GM12878 (cell line): ENCODE results near the gene P2RY1. TPM values are rescaled to one million over a fixed set of nuclear protein-coding genes. Genes with fewer than 3 reads are reported as not detected.

ENCODE experiments used
- ATAC-seq: fragments of 200-7000 bp; cut with Tn5 transposase; 3 replicates; pipeline ENCODE4 v1.9.1; 2020; ENCODE audit warnings: mild to moderate bottlenecking, moderate library complexity
- BruUV-seq: library from RNA; stranded (reverse); fragments of 400-500 nt; replicated peaks from 2 replicates; lab custom pipeline; 2021; lab: Mats Ljungman, UMichigan
- CTCF ChIA-PET: fragments of 300-600 bp; sonication (Branson Sonifier 250); formaldehyde crosslinking; extraction: SDS; loops from one replicate; lab custom pipeline; 2021; ENCODE audit warnings: inconsistent platforms; lab: Yijun Ruan, JAX
- POLR2A ChIA-PET: fragments of 350-600 bp; formaldehyde crosslinking; extraction: SDS; loops from one replicate; lab custom pipeline; 2021; ENCODE audit warnings: inconsistent platforms; lab: Charles Lee
- RAD21 ChIA-PET: fragments of 300-600 bp; sonication (Branson Sonifier 250); formaldehyde crosslinking; loops from one replicate; lab custom pipeline; 2023; ENCODE audit warnings: antibody characterized with exemption; ENCODE audit not compliant: unreplicated experiment; lab: Charles Lee
- SMC1A ChIA-PET: fragments of 300-600 bp; sonication (Branson Sonifier 250); formaldehyde crosslinking; loops from one replicate; lab custom pipeline; 2023; ENCODE audit not compliant: unreplicated experiment, uncharacterized antibody; lab: Charles Lee
- DNase-seq: peaks from one replicate; pipeline ENCODE4 v3.0.0-alpha.2; 2011; ENCODE audit warnings: low read depth, low spot score
- FAIRE-seq: peaks from 3 replicates; lab custom pipeline; 2011; peaks lifted over from hg19 to GRCh38; lab: Jason Lieb, UNC
- H2AFZ ChIP-seq: 2 replicates; pipeline ENCODE4 v1.6.0; 2011; ENCODE audit warnings: low read depth, low read length, control low read depth; ENCODE audit not compliant: control insufficient read depth
- H3K27ac ChIP-seq: 2 replicates; pipeline ENCODE4 v1.5.1; 2011; ENCODE audit warnings: control low read depth; ENCODE audit not compliant: control insufficient read depth, insufficient read depth
- H3K27me3 ChIP-seq, 2 experiments: replicated peaks in 1 of 2; 2 replicates each; pipeline versions ENCODE4 v1.6.0 to v1.6.1; 2011; ENCODE audit warnings: low read length in 1 of 2; ENCODE audit not compliant: control insufficient read depth in 2 of 2, insufficient read depth in 2 of 2
- H3K36me3 ChIP-seq, 2 experiments: 2 replicates each; pipeline ENCODE4 v1.5.1; 2011; ENCODE audit warnings: low read length in 1 of 2; ENCODE audit not compliant: control insufficient read depth in 2 of 2, insufficient read depth in 2 of 2
- H3K4me1 ChIP-seq: 2 replicates; pipeline ENCODE4 v1.6.1; 2011; ENCODE audit warnings: mild to moderate bottlenecking, low read length, moderate library complexity, mixed read lengths; ENCODE audit not compliant: control insufficient read depth, insufficient read depth
- H3K4me2 ChIP-seq: 2 replicates; pipeline ENCODE4 v1.6.0; 2011; ENCODE audit warnings: control low read depth; ENCODE audit not compliant: control insufficient read depth, insufficient read depth
- H3K4me3 ChIP-seq: fragments of 200-600 bp; sonication (generic); 2 replicates; pipeline ENCODE4 v1.5.1; 2016
- H3K79me2 ChIP-seq: 2 replicates; pipeline ENCODE4 v1.6.0; 2011; ENCODE audit warnings: low read length; ENCODE audit not compliant: control insufficient read depth, insufficient read depth
- H3K9ac ChIP-seq: 2 replicates; pipeline ENCODE4 v1.8.0; 2011; ENCODE audit warnings: low read length, control low read depth, mixed read lengths; ENCODE audit not compliant: control insufficient read depth, insufficient read depth
- H3K9me3 ChIP-seq: replicated peaks from 3 replicates; pipeline ENCODE4 v1.5.1; 2011; ENCODE audit warnings: mild to moderate bottlenecking, low read length; ENCODE audit not compliant: control insufficient read depth, insufficient read depth
- H4K20me1 ChIP-seq: 2 replicates; pipeline ENCODE4 v1.6.0; 2011; ENCODE audit not compliant: control insufficient read depth, insufficient read depth
- BHLHE40 ChIP-seq, 2 experiments: fragments of 450-650 bp in 1 of 2; IDR thresholded peaks; 2 replicates each; pipeline ENCODE4 v1.6.1; 2011 to 2017; ENCODE audit warnings: low read depth in 2 of 2, borderline replicate concordance in 1 of 2, improper control_type of control experiment in 1 of 2, low read length in 1 of 2, mild to moderate bottlenecking in 1 of 2
- CHD4 ChIP-seq: fragments of 200-600 bp; sonication (generic); IDR thresholded peaks from 2 replicates; pipeline ENCODE4 v1.6.1; 2016; ENCODE audit warnings: mild to moderate bottlenecking
- CREB1 ChIP-seq: IDR thresholded peaks from 2 replicates; pipeline ENCODE4 v1.6.1; 2012; ENCODE audit warnings: low read depth, mild to moderate bottlenecking, inconsistent platforms
- HDGF ChIP-seq: fragments of 450-650 bp; IDR thresholded peaks from 2 replicates; pipeline ENCODE4 v1.6.1; 2016; ENCODE audit warnings: antibody characterized with exemption
- LARP7 ChIP-seq: fragments of 450-650 bp; IDR thresholded peaks from 2 replicates; pipeline ENCODE4 v1.6.1; 2017; ENCODE audit warnings: mild to moderate bottlenecking
- MYB ChIP-seq: fragments of 150-350 bp; IDR thresholded peaks from 2 replicates; pipeline ENCODE4 v1.6.1; 2014; ENCODE audit warnings: mild to moderate bottlenecking, low read depth, low read length, borderline replicate concordance
- MYC ChIP-seq: IDR thresholded peaks from 2 replicates; pipeline ENCODE4 v1.6.1; 2011; ENCODE audit warnings: mild to moderate bottlenecking, low read length, moderate library complexity, inconsistent platforms; ENCODE audit not compliant: insufficient read depth, insufficient replicate concordance, insufficient read length, severe bottlenecking
- NBN ChIP-seq: fragments of 450-650 bp; IDR thresholded peaks from 2 replicates; pipeline ENCODE4 v1.6.1; 2016
- NFXL1 ChIP-seq: fragments of 450-650 bp; IDR thresholded peaks from 2 replicates; pipeline ENCODE4 v1.6.1; 2017; ENCODE audit warnings: antibody characterized with exemption, mild to moderate bottlenecking, borderline replicate concordance
- RAD21 ChIP-seq: IDR thresholded peaks from 2 replicates; pipeline ENCODE4 v1.6.1; 2011; ENCODE audit warnings: mild to moderate bottlenecking, low read depth, low read length, moderate library complexity; ENCODE audit not compliant: insufficient read depth
- RFX5 ChIP-seq: IDR thresholded peaks from 2 replicates; pipeline ENCODE4 v1.6.1; 2011; ENCODE audit warnings: low read depth, low read length, improper control_type of control experiment
- SIN3A ChIP-seq: IDR thresholded peaks from 2 replicates; pipeline ENCODE4 v1.6.1; 2012; ENCODE audit warnings: low read depth, low read length, improper control_type of control experiment
- STAT3 ChIP-seq: IDR thresholded peaks from 2 replicates; pipeline ENCODE4 v1.6.1; 2011; ENCODE audit warnings: low read depth, low read length, improper control_type of control experiment
- SUZ12 ChIP-seq: fragments of 200-600 bp; sonication (generic); IDR thresholded peaks from one replicate; pipeline ENCODE4 v1.6.1; 2018; ENCODE audit warnings: antibody characterized with exemption, mild to moderate bottlenecking; ENCODE audit not compliant: unreplicated experiment
- TCF3 ChIP-seq: IDR thresholded peaks from 2 replicates; pipeline ENCODE4 v1.6.1; 2012; ENCODE audit warnings: low read depth, mild to moderate bottlenecking, low read length, borderline replicate concordance; ENCODE audit not compliant: insufficient read depth
- WGBS: methylation state at CpG from one replicate; pipeline ENCODE4 v1.1.6; 2016; ENCODE audit warnings: low lambda C conversion rate; ENCODE audit not compliant: insufficient replicate concordance, insufficient coverage; ENCODE audit errors: missing lambda C conversion rate; 5-methylcytosine and 5-hydroxymethylcytosine counted together
- in situ Hi-C: fragments of 300-500 bp; cut with MboI; formaldehyde crosslinking; loops from 9 replicates; pipeline ENCODE4 v1.14.3; 2018; ENCODE audit warnings: mixed read lengths
- intact Hi-C: fragments of 100-400 bp; cut with micrococcal nuclease; formaldehyde crosslinking; loops from one replicate; pipeline ENCODE4 v1.14.2; 2022; ENCODE audit not compliant: unreplicated experiment
- polyA plus RNA-seq, 11 experiments: library from polyadenylated mRNA; depleted of rRNA in 4 of 11; unstranded in 6 of 11; stranded (reverse) in 5 of 11; fragments of >200 nt; fragmentation: Nextera tagmentation in 4 of 11; fragmentation: Illumina TruSeq in 1 of 11; extraction: Ambion mirVana in 4 of 11; extraction: Trizol in 1 of 11; gene quantifications; 1 replicate in 1 of 11; 2 replicates in 10 of 11; pipeline versions ENCODE4 v1.2.1 to v1.2.3, GENCODE V29; 2011 to 2016; ENCODE audit warnings: inconsistent platforms in 2 of 11, missing spikeins in 2 of 11, low read depth in 1 of 11
- total RNA-seq, 4 experiments: library from RNA; depleted of rRNA in 3 of 4; stranded (reverse); fragments of >200 nt in 3 of 4; fragmentation: Illumina TruSeq in 1 of 4; extraction: Trizol in 1 of 4; gene quantifications; 2 replicates each; pipeline versions ENCODE4 v1.2.1 to v1.2.3, GENCODE V29; 2013 to 2021
- TF ChIP-seq, protein P1 (sequence below): fragments of 450-650 bp; formaldehyde crosslinking; IDR thresholded peaks from 2 replicates; pipeline ENCODE4 v1.4.0; 2020; ENCODE audit warnings: mild to moderate bottlenecking, moderate library complexity
- TF ChIP-seq, protein P2 (sequence below): fragments of 450-650 bp; IDR thresholded peaks from 2 replicates; pipeline ENCODE4 v1.6.1; 2017; ENCODE audit warnings: low read depth, mild to moderate bottlenecking, moderate library complexity
- TF ChIP-seq, protein P3 (sequence below): fragments of 450-650 bp; conservative IDR thresholded peaks from 2 replicates; pipeline ENCODE4 v1.6.1; 2017; ENCODE audit warnings: mild to moderate bottlenecking, moderate library complexity

The P2RY1 gene
- total and polyA plus RNA-seq, 10 of the 15 experiments (the other 5 are each of a cell fraction or from before 2014, with no cell fraction given): 0.01 to 3.4 (median 1.9) TPM

DNA sequence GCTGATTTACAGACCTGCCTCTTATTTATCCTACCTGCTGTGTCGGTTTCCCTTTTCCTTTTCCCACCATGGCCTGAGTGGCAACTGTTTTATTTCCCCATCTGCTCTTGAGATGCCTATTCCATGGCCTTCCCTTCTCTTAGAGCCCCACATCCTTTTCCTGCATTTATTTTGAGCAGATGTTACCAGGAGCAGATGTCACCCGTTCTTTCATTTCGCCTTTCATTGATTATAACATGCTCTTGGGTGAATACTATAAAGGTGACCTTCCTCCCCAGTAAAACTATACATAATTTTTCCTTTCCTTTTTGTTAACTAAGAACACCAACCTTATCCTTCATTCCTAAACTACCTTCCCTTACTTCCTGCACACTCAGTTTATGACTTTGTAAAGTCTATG lies 8.5 kb upstream of the P2RY1 start:
- intact Hi-C loops (no loop called here), in situ Hi-C loops (no loop called here)
- ChIA-PET CTCF (no interaction called here), RAD21 (no interaction called here), POLR2A (no interaction called here), SMC1A (no interaction called here)
- 63% methylated on average over 3 of the region's 3 CpGs for WGBS
- no peak overlapping the region for H3K4me3 ChIP-seq
- no peak for ATAC-seq
- H3K27me3 ChIP-seq: no peaks in the 10 kb centered on the region
- H3K27ac ChIP-seq: no peak overlapping the region
- no peaks in the 10 kb centered on the region for H3K9me3 ChIP-seq
- no peak overlapping the region for H3K4me2 ChIP-seq
- no peak overlapping the region for H2AFZ ChIP-seq
- H3K9ac ChIP-seq: no peak overlapping the region
- no peaks in the 10 kb centered on the region for H3K79me2 ChIP-seq
- TF ChIP-seq CHD4 (no peak), NBN (no peak), BHLHE40 (IDR thresholded peaks at IDR 0.05; ENCODE audit: borderline replicate concordance in 1 of 2, low read depth in 2 of 2, low read length in 1 of 2) (no peak), RFX5 (no peak), SIN3A (no peak), CREB1 (no peak), RAD21 (no peak), MYC (no peak), SUZ12 (no peak), HDGF (no peak), NFXL1 (no peak), LARP7 (no peak), STAT3 (no peak), MYB (no peak), TCF3 (no peak)
- TF ChIP-seq, protein P1, sequence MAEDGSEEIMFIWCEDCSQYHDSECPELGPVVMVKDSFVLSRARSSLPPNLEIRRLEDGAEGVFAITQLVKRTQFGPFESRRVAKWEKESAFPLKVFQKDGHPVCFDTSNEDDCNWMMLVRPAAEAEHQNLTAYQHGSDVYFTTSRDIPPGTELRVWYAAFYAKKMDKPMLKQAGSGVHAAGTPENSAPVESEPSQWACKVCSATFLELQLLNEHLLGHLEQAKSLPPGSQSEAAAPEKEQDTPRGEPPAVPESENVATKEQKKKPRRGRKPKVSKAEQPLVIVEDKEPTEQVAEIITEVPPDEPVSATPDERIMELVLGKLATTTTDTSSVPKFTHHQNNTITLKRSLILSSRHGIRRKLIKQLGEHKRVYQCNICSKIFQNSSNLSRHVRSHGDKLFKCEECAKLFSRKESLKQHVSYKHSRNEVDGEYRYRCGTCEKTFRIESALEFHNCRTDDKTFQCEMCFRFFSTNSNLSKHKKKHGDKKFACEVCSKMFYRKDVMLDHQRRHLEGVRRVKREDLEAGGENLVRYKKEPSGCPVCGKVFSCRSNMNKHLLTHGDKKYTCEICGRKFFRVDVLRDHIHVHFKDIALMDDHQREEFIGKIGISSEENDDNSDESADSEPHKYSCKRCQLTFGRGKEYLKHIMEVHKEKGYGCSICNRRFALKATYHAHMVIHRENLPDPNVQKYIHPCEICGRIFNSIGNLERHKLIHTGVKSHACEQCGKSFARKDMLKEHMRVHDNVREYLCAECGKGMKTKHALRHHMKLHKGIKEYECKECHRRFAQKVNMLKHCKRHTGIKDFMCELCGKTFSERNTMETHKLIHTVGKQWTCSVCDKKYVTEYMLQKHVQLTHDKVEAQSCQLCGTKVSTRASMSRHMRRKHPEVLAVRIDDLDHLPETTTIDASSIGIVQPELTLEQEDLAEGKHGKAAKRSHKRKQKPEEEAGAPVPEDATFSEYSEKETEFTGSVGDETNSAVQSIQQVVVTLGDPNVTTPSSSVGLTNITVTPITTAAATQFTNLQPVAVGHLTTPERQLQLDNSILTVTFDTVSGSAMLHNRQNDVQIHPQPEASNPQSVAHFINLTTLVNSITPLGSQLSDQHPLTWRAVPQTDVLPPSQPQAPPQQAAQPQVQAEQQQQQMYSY (CRISPR knock-in tag): no peak
- TF ChIP-seq, protein P2, sequence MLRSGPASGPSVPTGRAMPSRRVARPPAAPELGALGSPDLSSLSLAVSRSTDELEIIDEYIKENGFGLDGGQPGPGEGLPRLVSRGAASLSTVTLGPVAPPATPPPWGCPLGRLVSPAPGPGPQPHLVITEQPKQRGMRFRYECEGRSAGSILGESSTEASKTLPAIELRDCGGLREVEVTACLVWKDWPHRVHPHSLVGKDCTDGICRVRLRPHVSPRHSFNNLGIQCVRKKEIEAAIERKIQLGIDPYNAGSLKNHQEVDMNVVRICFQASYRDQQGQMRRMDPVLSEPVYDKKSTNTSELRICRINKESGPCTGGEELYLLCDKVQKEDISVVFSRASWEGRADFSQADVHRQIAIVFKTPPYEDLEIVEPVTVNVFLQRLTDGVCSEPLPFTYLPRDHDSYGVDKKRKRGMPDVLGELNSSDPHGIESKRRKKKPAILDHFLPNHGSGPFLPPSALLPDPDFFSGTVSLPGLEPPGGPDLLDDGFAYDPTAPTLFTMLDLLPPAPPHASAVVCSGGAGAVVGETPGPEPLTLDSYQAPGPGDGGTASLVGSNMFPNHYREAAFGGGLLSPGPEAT: no peak
- TF ChIP-seq, protein P3, sequence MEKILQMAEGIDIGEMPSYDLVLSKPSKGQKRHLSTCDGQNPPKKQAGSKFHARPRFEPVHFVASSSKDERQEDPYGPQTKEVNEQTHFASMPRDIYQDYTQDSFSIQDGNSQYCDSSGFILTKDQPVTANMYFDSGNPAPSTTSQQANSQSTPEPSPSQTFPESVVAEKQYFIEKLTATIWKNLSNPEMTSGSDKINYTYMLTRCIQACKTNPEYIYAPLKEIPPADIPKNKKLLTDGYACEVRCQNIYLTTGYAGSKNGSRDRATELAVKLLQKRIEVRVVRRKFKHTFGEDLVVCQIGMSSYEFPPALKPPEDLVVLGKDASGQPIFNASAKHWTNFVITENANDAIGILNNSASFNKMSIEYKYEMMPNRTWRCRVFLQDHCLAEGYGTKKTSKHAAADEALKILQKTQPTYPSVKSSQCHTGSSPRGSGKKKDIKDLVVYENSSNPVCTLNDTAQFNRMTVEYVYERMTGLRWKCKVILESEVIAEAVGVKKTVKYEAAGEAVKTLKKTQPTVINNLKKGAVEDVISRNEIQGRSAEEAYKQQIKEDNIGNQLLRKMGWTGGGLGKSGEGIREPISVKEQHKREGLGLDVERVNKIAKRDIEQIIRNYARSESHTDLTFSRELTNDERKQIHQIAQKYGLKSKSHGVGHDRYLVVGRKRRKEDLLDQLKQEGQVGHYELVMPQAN: no peak
- no peaks in the 10 kb centered on the region for H3K4me1 ChIP-seq
- no peak for DNase-seq
- no peaks in the 10 kb centered on the region for H3K36me3 ChIP-seq
- BruUV-seq: no TSS peak
- no peaks in the 10 kb centered on the region for H4K20me1 ChIP-seq
- FAIRE-seq: no peak
